Left ventricle myocardium inferior (tissue), 1 donor: ENCODE data around the gene CELA1. TPM values are rescaled to one million over a fixed set of nuclear protein-coding genes. Genes with fewer than 3 reads are reported as not detected.
A peak's percentile ranks its signal among the peaks of the same experiment; 100 is the strongest.

ENCODE experiments used
- DNase-seq: peaks from one replicate; pipeline ENCODE4 v3.0.0-alpha.2; 2020
- H3K27ac ChIP-seq: fragments of 200-600 bp; replicated peaks from 2 replicates; pipeline ENCODE4 v1.8.0; 2021
- H3K27me3 ChIP-seq: fragments of 200-600 bp; 2 replicates; pipeline ENCODE4 v1.8.0; 2021; ENCODE audit warnings: low read depth
- H3K36me3 ChIP-seq: fragments of 200-600 bp; 2 replicates; pipeline ENCODE4 v1.8.0; 2021
- H3K4me1 ChIP-seq: fragments of 200-600 bp; 2 replicates; pipeline ENCODE4 v1.8.0; 2021
- H3K4me3 ChIP-seq: fragments of 200-600 bp; 2 replicates; pipeline ENCODE4 v1.8.0; 2021; ENCODE audit warnings: mild to moderate bottlenecking, moderate library complexity
- H3K9me3 ChIP-seq: fragments of 200-600 bp; replicated peaks from 2 replicates; pipeline ENCODE4 v1.8.0; 2021
- intact Hi-C: fragments of 100-400 bp; cut with micrococcal nuclease; formaldehyde crosslinking; loops from one replicate; pipeline ENCODE4 v1.11.0; 2022
- total RNA-seq: library from RNA; stranded (reverse); fragmentation: NEBNext Ultra II Directional; extraction: Animal tissue kit (Norgen Biotek cat#: 25700); gene quantifications from one replicate; pipeline ENCODE4 v1.2.1, GENCODE V29; 2021
- TF ChIP-seq, protein P1 (sequence below): fragments of 200-600 bp; IDR thresholded peaks from 2 replicates; pipeline ENCODE4 v1.8.0; 2021; ENCODE audit warnings: antibody characterized with exemption, mild to moderate bottlenecking, borderline replicate concordance
- donor health status: DM: no; HTN: yes; CAD: no; lungs with severe emphysema.

Gene CELA1
- total RNA-seq, 1 donor from 2014 or later, result not detected

DNA sequence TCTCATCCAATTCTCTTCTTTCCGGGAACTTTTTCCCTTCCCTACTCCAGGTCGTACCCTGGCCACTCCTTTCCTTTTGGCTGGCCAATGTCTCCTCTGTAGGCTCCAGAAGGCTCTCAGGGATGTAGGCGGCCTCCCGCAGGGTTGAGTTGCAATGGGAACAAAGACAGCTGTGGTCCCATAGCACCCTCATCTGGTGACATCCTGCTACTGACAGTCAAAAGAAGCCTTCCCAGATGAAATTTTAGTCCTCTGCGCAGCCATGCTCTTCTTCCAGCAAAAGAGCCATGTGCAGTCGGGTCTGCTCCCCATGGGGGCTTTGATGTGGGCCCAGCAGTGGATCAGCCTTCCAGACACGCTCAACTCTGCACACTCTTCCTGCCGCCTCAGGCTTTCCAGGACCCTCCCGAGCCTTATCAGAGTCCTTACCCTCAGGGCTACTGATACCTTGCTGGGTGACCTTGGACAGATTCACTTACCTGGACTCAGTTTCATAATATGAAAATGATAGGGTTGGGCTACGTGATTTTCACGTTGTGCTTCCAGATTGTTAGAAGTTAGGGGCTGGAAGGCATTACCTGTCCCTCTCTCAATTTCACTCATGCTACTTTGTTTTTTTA, 5.5 kb upstream of the CELA1 start:
- DNase-seq, result no peak
- H3K4me1 ChIP-seq, result no peaks in the 10 kb centered on the region
- H3K4me3 ChIP-seq, result no peak overlapping the region
- intact Hi-C loops, result no loop called here
- H3K9me3 ChIP-seq, result no peaks in the 10 kb centered on the region
- TF ChIP-seq, protein P1, sequence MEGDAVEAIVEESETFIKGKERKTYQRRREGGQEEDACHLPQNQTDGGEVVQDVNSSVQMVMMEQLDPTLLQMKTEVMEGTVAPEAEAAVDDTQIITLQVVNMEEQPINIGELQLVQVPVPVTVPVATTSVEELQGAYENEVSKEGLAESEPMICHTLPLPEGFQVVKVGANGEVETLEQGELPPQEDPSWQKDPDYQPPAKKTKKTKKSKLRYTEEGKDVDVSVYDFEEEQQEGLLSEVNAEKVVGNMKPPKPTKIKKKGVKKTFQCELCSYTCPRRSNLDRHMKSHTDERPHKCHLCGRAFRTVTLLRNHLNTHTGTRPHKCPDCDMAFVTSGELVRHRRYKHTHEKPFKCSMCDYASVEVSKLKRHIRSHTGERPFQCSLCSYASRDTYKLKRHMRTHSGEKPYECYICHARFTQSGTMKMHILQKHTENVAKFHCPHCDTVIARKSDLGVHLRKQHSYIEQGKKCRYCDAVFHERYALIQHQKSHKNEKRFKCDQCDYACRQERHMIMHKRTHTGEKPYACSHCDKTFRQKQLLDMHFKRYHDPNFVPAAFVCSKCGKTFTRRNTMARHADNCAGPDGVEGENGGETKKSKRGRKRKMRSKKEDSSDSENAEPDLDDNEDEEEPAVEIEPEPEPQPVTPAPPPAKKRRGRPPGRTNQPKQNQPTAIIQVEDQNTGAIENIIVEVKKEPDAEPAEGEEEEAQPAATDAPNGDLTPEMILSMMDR, result peak; percentile 66
- H3K36me3 ChIP-seq, result no peaks in the 10 kb centered on the region
- peaks cover 11% of the 10 kb centered on the region for H3K27me3 ChIP-seq
- no peak overlapping the region for H3K27ac ChIP-seq

DNA sequence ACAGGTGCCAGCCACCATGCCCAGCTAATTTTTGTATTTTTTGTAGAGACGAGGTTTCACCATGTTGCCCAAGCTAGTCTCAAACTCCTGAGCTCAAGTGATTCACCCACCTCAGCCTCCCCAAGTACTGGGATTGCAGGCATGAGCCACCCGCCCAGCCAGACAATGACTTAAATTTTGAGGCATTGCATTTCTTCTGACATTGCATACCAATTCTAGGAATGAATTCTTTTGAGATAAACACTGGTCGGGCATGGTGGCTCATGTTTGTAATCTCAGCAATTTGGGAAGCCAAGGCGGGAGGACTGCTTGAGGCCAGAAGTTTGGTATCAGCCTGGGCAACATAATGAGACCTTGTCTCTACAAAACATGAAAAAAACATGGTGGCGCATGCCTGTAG, 2.5 kb upstream of the CELA1 start:
- no peak for DNase-seq
- no peaks in the 10 kb centered on the region for H3K4me1 ChIP-seq
- peaks cover 10% of the 10 kb centered on the region for H3K27me3 ChIP-seq
- no peaks in the 10 kb centered on the region for H3K9me3 ChIP-seq
- no peak overlapping the region for H3K4me3 ChIP-seq
- intact Hi-C loops, result no loop called here
- no peak overlapping the region for H3K27ac ChIP-seq
- TF ChIP-seq, protein P1, result no peak
- H3K36me3 ChIP-seq, result no peaks in the 10 kb centered on the region

DNA sequence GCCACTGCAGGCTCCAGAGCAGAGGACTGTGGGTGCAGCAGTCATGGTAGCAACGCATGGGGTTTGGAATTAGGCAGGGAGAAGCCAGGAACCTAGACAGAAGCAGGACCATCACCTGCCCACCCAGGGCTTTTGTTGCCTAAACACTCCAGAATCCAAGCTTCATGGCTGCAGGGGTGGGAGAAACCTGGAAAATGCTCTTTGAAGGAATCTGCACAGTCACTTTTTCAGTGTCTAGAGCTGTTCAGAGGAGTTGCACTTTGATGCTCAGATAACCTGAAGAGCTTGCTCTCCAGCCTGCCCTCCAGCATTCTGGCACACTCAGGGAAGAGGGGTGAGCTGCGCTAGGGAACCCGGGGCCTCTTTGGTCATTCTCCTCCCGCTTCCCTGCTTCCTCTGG, 1.6 kb upstream of the CELA1 start:
- Histone ChIP-seq H3K4me3 (no peak overlapping the region), H3K27me3 (peaks cover 5% of the 10 kb centered on the region), H3K27ac (no peak overlapping the region), H3K9me3 (no peaks in the 10 kb centered on the region), H3K4me1 (no peaks in the 10 kb centered on the region), H3K36me3 (no peaks in the 10 kb centered on the region)
- TF ChIP-seq, protein P1, result no peak
- intact Hi-C loops, result no loop called here
- DNase-seq, result no peak

DNA sequence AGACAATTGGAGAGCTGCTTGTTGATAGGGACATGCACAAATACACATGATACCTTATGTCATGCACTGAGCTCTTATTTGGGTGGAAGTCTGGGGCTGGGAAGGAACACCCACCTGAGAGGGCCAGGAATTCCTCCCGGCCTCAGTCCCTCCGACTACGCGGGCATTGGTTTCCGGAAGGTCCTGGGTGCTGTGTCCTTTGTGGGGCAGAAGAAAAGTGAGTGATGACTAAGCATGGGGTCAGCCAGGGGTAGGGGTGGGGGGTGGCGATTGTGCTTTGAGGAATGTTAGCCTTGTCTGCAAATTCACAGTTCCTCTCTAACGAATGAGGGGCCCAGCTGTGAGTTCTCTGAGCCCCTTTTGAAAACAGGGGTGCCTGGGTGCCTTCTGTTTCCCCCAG, 798 bp downstream of the CELA1 start:
- Histone ChIP-seq H3K27ac (no peak overlapping the region), H3K9me3 (no peaks in the 10 kb centered on the region), H3K4me3 (no peak overlapping the region), H3K27me3 (peaks cover 5% of the 10 kb centered on the region), H3K4me1 (peaks cover 5% of the 10 kb centered on the region), H3K36me3 (no peaks in the 10 kb centered on the region)
- intact Hi-C loops, result no loop called here
- TF ChIP-seq, protein P1, result no peak
- DNase-seq, result no peak

DNA sequence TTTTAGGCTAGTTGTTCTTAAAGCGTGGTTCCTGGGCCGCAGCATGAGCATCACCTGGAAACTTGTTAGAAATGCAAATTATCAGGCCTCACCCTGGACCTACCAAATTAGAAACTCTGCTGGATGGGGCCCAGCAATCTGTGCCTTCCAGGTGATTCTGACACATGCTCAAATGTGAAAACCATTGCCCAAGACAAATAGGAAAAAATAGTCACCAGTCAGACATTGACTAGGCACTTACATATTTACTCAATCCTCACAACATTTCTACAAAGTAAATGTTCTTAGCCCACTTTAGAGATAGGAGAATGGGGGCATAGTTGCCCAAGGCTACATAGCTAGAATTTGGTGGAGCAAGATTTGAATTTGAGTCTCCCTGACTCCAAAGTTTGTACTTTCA, 3.3 kb downstream of the CELA1 start:
- Histone ChIP-seq H3K27ac (no peak overlapping the region), H3K4me3 (no peak overlapping the region), H3K9me3 (no peaks in the 10 kb centered on the region), H3K27me3 (peaks cover 3% of the 10 kb centered on the region), H3K36me3 (no peaks in the 10 kb centered on the region), H3K4me1 (peaks cover 5% of the 10 kb centered on the region)
- TF ChIP-seq, protein P1, result no peak
- DNase-seq, result no peak
- intact Hi-C loops, result no loop called here
